ENCODE measurements around the gene PECR. TPM values are rescaled to one million over a fixed set of nuclear protein-coding genes. Genes with fewer than 3 reads are reported as not detected.
A peak's percentile ranks its signal among the peaks of the same experiment; 100 is the strongest.

PECR gene
- total and polyA plus RNA-seq, 10 of the 15 experiments (the other 5 are each of a cell fraction or from before 2014, with no cell fraction given), result 7.6 to 37.4 (median 25.7) TPM

DNA sequence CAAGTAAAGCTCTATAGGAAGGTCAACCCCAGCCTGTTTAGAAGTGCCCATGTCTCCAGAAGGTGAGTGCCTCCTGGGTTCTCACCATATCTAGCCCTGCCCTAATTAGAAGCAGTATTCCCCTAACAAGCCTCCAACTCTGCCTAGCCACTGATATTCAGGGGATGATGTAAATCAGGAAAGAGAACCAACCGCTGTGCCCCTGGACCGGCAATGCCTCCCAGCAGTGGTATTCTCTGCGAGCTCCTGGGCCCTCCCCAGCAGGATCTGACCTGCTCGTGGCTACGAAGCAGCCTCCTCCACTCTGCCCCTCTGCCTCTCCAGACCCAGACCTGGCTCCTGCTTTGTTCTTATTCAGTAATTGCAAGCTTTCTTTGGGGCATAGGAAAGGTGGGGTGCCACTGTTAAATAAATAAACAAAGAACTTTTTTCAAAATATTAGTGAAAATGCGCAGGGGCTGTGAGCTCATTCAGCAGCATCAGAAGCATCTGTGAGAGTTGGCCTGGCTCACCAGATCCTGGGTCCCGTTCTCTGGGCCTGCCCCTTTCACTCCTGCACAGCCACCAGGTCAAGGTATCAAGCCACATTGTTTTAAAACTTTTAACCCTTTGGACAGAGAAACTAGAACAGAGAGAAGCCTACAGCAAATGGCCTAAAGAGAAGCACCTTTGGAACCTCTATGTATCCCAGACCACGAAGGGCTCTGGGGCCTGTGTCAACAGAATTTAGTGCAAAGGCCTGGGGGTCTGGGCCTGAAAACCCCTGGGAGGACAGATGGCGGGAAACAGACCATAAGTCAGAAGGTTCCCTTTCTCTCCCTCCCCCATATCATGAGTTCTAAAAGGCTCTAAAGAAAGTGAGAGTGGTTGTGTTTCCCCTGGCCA lies 80.2 kb downstream of the PECR start (continued):
- no peak for TF ChIP-seq ZBED1 (IDR thresholded peaks at IDR 0.05; ENCODE audit: borderline replicate concordance)
- TF ChIP-seq, protein P1, sequence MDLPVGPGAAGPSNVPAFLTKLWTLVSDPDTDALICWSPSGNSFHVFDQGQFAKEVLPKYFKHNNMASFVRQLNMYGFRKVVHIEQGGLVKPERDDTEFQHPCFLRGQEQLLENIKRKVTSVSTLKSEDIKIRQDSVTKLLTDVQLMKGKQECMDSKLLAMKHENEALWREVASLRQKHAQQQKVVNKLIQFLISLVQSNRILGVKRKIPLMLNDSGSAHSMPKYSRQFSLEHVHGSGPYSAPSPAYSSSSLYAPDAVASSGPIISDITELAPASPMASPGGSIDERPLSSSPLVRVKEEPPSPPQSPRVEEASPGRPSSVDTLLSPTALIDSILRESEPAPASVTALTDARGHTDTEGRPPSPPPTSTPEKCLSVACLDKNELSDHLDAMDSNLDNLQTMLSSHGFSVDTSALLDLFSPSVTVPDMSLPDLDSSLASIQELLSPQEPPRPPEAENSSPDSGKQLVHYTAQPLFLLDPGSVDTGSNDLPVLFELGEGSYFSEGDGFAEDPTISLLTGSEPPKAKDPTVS (IDR thresholded peaks at IDR 0.05; ENCODE audit: low read depth, low read length), result no peak
- no peak for TF ChIP-seq STAT1 (conservative IDR thresholded peaks at IDR 0.05)
- no peak for TF ChIP-seq YBX1 (IDR thresholded peaks at IDR 0.05)
- no peak for TF ChIP-seq SREBF1 (IDR thresholded peaks at IDR 0.05; ENCODE audit: low read length)
- no peak for TF ChIP-seq ZNF24 (IDR thresholded peaks at IDR 0.05)
- peak; percentile 12; the same call in 1 of the 2 replicates for TF ChIP-seq JUNB (IDR thresholded peaks at IDR 0.05)
- TF ChIP-seq ZNF274 (IDR thresholded peaks at IDR 0.05; ENCODE audit: insufficient read depth, insufficient read length), result no peak
- TF ChIP-seq, protein P2, sequence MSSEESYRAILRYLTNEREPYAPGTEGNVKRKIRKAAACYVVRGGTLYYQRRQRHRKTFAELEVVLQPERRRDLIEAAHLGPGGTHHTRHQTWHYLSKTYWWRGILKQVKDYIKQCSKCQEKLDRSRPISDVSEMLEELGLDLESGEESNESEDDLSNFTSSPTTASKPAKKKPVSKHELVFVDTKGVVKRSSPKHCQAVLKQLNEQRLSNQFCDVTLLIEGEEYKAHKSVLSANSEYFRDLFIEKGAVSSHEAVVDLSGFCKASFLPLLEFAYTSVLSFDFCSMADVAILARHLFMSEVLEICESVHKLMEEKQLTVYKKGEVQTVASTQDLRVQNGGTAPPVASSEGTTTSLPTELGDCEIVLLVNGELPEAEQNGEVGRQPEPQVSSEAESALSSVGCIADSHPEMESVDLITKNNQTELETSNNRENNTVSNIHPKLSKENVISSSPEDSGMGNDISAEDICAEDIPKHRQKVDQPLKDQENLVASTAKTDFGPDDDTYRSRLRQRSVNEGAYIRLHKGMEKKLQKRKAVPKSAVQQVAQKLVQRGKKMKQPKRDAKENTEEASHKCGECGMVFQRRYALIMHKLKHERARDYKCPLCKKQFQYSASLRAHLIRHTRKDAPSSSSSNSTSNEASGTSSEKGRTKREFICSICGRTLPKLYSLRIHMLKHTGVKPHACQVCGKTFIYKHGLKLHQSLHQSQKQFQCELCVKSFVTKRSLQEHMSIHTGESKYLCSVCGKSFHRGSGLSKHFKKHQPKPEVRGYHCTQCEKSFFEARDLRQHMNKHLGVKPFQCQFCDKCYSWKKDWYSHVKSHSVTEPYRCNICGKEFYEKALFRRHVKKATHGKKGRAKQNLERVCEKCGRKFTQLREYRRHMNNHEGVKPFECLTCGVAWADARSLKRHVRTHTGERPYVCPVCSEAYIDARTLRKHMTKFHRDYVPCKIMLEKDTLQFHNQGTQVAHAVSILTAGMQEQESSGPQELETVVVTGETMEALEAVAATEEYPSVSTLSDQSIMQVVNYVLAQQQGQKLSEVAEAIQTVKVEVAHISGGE (CRISPR knock-in tag; IDR thresholded peaks at IDR 0.05), result no peak
- TF ChIP-seq, protein P3, sequence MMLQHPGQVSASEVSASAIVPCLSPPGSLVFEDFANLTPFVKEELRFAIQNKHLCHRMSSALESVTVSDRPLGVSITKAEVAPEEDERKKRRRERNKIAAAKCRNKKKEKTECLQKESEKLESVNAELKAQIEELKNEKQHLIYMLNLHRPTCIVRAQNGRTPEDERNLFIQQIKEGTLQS (IDR thresholded peaks at IDR 0.05; ENCODE audit: borderline replicate concordance, extremely low read depth, low read depth, low read length), result no peak
- TF ChIP-seq GABPA (IDR thresholded peaks at IDR 0.05; ENCODE audit: low read depth), result no peak
- TF ChIP-seq TCF12 (IDR thresholded peaks at IDR 0.05; ENCODE audit: low read depth, low read length), result peak; percentile 64; the same call in 1 of the 2 replicates
- TF ChIP-seq ZSCAN29 (IDR thresholded peaks at IDR 0.05), result no peak
- TF ChIP-seq TCF7 (IDR thresholded peaks at IDR 0.05; ENCODE audit: borderline replicate concordance), result no peak
- TF ChIP-seq, protein P4, sequence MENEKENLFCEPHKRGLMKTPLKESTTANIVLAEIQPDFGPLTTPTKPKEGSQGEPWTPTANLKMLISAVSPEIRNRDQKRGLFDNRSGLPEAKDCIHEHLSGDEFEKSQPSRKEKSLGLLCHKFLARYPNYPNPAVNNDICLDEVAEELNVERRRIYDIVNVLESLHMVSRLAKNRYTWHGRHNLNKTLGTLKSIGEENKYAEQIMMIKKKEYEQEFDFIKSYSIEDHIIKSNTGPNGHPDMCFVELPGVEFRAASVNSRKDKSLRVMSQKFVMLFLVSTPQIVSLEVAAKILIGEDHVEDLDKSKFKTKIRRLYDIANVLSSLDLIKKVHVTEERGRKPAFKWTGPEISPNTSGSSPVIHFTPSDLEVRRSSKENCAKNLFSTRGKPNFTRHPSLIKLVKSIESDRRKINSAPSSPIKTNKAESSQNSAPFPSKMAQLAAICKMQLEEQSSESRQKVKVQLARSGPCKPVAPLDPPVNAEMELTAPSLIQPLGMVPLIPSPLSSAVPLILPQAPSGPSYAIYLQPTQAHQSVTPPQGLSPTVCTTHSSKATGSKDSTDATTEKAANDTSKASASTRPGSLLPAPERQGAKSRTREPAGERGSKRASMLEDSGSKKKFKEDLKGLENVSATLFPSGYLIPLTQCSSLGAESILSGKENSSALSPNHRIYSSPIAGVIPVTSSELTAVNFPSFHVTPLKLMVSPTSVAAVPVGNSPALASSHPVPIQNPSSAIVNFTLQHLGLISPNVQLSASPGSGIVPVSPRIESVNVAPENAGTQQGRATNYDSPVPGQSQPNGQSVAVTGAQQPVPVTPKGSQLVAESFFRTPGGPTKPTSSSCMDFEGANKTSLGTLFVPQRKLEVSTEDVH (IDR thresholded peaks at IDR 0.05; ENCODE audit: low read depth, partially characterized antibody), result peak; percentile 85
- TF ChIP-seq MYB (IDR thresholded peaks at IDR 0.05; ENCODE audit: borderline replicate concordance, low read depth, low read length), result no peak
- TF ChIP-seq, protein P5, sequence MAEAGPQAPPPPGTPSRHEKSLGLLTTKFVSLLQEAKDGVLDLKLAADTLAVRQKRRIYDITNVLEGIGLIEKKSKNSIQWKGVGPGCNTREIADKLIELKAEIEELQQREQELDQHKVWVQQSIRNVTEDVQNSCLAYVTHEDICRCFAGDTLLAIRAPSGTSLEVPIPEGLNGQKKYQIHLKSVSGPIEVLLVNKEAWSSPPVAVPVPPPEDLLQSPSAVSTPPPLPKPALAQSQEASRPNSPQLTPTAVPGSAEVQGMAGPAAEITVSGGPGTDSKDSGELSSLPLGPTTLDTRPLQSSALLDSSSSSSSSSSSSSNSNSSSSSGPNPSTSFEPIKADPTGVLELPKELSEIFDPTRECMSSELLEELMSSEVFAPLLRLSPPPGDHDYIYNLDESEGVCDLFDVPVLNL (IDR thresholded peaks at IDR 0.05; ENCODE audit: low read depth, low read length), result peak; percentile 51; the same call in 1 of the 2 replicates
- TF ChIP-seq, protein P6, sequence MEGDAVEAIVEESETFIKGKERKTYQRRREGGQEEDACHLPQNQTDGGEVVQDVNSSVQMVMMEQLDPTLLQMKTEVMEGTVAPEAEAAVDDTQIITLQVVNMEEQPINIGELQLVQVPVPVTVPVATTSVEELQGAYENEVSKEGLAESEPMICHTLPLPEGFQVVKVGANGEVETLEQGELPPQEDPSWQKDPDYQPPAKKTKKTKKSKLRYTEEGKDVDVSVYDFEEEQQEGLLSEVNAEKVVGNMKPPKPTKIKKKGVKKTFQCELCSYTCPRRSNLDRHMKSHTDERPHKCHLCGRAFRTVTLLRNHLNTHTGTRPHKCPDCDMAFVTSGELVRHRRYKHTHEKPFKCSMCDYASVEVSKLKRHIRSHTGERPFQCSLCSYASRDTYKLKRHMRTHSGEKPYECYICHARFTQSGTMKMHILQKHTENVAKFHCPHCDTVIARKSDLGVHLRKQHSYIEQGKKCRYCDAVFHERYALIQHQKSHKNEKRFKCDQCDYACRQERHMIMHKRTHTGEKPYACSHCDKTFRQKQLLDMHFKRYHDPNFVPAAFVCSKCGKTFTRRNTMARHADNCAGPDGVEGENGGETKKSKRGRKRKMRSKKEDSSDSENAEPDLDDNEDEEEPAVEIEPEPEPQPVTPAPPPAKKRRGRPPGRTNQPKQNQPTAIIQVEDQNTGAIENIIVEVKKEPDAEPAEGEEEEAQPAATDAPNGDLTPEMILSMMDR (IDR thresholded peaks at IDR 0.05 in 2 of 3, conservative IDR thresholded peaks at IDR 0.05 in 1 of 3; ENCODE audit: control insufficient read depth in 2 of 3, extremely low read depth in 1 of 3, insufficient read depth in 1 of 3, low read depth in 3 of 3, low read length in 3 of 3), result no peak

Data from GM12878 (cell line).